Heart left ventricle (tissue), 13 donors: ENCODE results near the gene RALGAPA2.

Source experiments
- CTCF ChIP-seq, 12 donors: fragments of 200-600 bp; sonication (generic) in 4 of 12; IDR thresholded peaks; one replicate each; pipeline versions ENCODE4 v1.5.0 to v1.8.0; 2018 to 2022; ENCODE audit warnings: antibody characterized with exemption in 12 of 12, mild to moderate bottlenecking in 5 of 12
- POLR2A ChIP-seq, 2 donors: fragments of 450-650 bp; IDR thresholded peaks; one replicate each; pipeline ENCODE4 v1.6.1; 2017; ENCODE audit warnings: antibody characterized with exemption in 2 of 2, mild to moderate bottlenecking in 2 of 2, moderate library complexity in 2 of 2
- donor health status: ischemic (EF 13 %, LVEDD 7.1; RV severe dilation, severe dysfunction).
- donor health status: DM: no; HTN: yes; CAD: no.
- donor health status: DM: no; HTN: no; CAD: no.
- donor health status: ischemic (EF 25% LVEDD 6.9; RV normal size, moderate dysfunction).
- donor health status: ischemic (EF 25% LVEDD 5.7; RV mildly dilated, moderate dysfunction).
- donor health status: ischemic (EF 35%, LVEDD 5.7; RV mildly dilated, moderate dysfunction).
- donor health status: nonischemic (EF 11% LVEDD 7.7; RV severe dilation, severe dysfunction).
- donor health status: DM: yes; HTN: yes; CAD: no.
- donor health status: PGD.
- donor health status: ischemic (EF 29% LVEDD 5.4; RV normal size, mild dysfunction).
- donor health status: nonischemic (EF 23%, LVEDD 6.1; RV moderate dilation, normal function).

GRCh38 chr20:20731000-20731944 is 18.8 kb upstream of the RALGAPA2 start:
- TF ChIP-seq CTCF (IDR thresholded peaks at IDR 0.05) (no peak), POLR2A (IDR thresholded peaks at IDR 0.05) (no peak)
